Activated T-helper 2 cell treated with anti-CD3 and anti-CD28 coated beads, Interferon-gamma antibody, Interleukin-2, Interleukin-4, amounts not matched to agents 10 μg/mL and 5 μg/mL and 100 μg/mL, durations not matched to agents 14 hours and 24 hours and 36 hours (primary cell): ENCODE data around the gene EHD1. TPM values are rescaled to one million over a fixed set of nuclear protein-coding genes. Genes with fewer than 3 reads are reported as not detected.

Experiments used
- DNase-seq: peaks from one replicate; pipeline ENCODE4 v3.0.0; 2021; ENCODE audit warnings: low spot score
- H3K27ac Mint-ChIP-seq: one replicate; pipeline ENCODE4 v1.8.0; 2021; ENCODE audit warnings: mixed read lengths
- H3K27me3 Mint-ChIP-seq: one replicate; pipeline ENCODE4 v1.8.0; 2021; ENCODE audit warnings: low read depth, mixed read lengths
- H3K36me3 Mint-ChIP-seq: one replicate; pipeline ENCODE4 v1.8.0; 2021; ENCODE audit warnings: low read depth, mixed read lengths
- H3K4me1 Mint-ChIP-seq: one replicate; pipeline ENCODE4 v1.8.0; 2021; ENCODE audit warnings: low read depth, mixed read lengths
- H3K4me3 Mint-ChIP-seq: one replicate; pipeline ENCODE4 v1.8.0; 2021; ENCODE audit warnings: low read depth, mild to moderate bottlenecking, moderate library complexity, mixed read lengths
- H3K9me3 Mint-ChIP-seq: one replicate; pipeline ENCODE4 v1.8.0; 2021; ENCODE audit warnings: mixed read lengths
- intact Hi-C: fragments of 100-400 bp; cut with micrococcal nuclease; formaldehyde crosslinking; loops from one replicate; pipeline ENCODE4 v1.15.1; 2023
- total RNA-seq: library from RNA; stranded (reverse); gene quantifications from 2 replicates; pipeline ENCODE4 v1.2.3, GENCODE V29; 2022

EHD1 gene
- total RNA-seq, 1 donor from 2014 or later: 107 TPM

DNA sequence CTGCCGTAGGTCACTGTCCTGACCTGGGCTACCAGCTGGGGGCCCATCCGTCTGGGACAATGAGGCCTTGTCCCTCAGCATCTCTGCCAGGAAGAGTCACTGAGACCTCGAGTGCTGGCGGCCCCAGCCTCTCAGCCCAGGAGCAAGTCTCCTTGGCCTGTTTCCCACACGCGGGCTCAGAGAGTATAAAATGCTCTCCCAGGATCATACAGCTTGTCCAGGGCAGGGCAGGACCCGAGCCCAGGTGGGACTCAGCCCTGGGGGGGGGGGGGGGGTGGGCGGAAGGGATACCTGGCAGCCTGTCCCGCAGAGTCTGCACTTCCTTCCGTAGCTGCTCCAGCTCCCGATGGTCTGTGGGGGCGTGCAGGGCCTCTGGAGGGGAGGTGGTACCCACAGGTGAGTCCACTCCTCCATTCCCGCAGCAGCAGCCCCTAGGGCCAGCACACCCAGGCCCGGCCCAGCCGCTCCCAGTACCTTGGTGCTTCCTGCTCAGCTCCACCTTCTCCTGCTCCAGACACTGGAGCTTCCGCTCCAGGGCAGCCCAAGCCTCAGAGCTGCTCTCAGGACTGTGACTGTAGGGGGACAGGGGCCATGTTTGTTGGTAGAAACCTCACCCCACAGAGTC lies 41.9 kb downstream of the EHD1 start:
- DNase-seq: no peak
- Mint-ChIP-seq H3K36me3 (no peaks in the 10 kb centered on the region), H3K27me3 (no peaks in the 10 kb centered on the region)

DNA sequence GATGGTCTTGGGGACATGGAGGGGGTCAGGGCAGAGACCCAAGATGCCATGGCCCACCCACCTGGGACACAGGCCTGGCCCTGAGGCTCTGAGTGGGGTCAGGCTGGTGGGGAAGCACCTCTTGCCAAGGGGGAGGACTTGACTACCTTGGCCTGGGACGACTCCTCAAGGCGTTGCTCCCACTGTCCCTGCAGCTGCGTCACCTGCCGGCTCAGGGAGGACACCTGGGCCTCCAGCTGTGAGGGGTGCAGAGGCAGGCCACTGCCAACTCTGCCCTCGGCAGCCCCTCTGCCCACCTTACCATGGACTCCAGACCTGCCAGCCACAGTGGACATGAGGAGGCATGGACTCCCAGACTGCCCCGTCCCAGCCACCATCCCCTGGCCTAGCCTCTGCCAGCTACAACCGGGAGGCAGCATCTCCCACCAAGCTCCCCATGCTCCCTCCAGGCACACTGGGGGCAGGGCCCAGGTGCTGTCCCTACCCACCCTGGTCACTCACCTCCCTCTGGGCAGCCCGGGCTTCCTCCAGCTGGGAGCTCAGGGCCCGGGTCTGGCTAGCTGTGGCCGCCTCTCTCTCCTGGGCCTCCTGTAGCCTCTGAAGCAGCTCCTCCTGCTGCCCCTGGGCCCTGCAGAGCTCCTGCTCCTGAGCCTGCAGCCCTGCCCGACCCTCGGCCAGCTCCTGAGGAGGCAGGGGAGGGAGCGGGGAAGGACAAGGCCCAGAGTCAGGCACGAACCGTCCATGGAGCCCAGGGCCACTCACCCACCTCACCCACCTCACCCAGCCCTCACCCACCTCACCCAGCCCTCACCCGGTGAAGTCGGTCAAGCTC lies 42.6 kb downstream of the EHD1 start:
- H3K4me3 Mint-ChIP-seq: no peak overlapping the region
- H3K4me1 Mint-ChIP-seq: no peaks in the 10 kb centered on the region
- no peaks in the 10 kb centered on the region for H3K27me3 Mint-ChIP-seq
- intact Hi-C loops: no loop called here
- H3K36me3 Mint-ChIP-seq: no peaks in the 10 kb centered on the region
- no peaks in the 10 kb centered on the region for H3K9me3 Mint-ChIP-seq
- no peak overlapping the region for H3K27ac Mint-ChIP-seq
- DNase-seq: no peak

More for the DNA sequence above, 41.9 kb downstream of the EHD1 start:
- Mint-ChIP-seq H3K4me1 (no peaks in the 10 kb centered on the region), H3K9me3 (no peaks in the 10 kb centered on the region), H3K4me3 (no peak overlapping the region), H3K27ac (no peak overlapping the region)
- intact Hi-C loops: no loop called here

GRCh38 chr11:64834723-64835615 lies 43.5 kb downstream of the EHD1 start:
- Mint-ChIP-seq H3K27ac (no peak overlapping the region), H3K36me3 (no peaks in the 10 kb centered on the region), H3K4me1 (no peaks in the 10 kb centered on the region), H3K4me3 (no peak overlapping the region), H3K27me3 (no peaks in the 10 kb centered on the region), H3K9me3 (no peaks in the 10 kb centered on the region)
- no peak for DNase-seq
- intact Hi-C loops: no loop called here

DNA sequence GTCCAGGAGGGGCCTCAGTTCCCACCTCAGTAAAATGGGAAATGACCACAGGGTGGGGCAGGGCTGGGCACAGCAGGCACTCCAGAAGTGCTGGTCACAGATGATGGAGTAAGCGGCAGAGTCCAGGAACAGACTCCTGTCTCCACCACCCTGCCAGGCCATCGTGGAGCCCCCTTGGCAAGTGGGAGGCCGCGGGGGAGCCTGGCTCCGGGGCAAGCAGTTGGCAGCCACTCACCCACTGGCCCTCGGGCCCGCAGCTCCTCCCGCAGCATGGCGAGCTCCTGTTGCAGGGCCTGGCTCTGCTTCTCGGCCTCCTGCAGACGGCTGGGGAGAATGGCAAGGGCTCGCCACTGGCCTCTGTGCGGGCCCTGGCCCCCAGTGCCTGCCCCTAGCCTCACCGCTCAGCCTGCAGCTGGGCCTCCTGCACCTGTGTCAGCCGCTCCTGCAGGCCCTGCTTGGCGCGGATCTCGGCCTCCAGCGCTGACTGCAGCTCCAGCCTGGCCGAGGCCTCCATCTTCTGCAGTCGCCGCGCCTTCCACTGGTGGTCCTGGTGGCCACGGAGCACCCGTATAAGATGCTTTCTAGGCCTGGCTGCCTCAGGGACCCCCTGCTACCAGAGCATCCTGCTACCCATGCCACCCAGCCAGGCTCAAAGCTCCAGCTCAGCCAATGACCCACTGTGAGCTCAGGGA lies 44.2 kb downstream of the EHD1 start:
- Mint-ChIP-seq H3K36me3 (no peaks in the 10 kb centered on the region), H3K27me3 (no peaks in the 10 kb centered on the region), H3K4me1 (no peaks in the 10 kb centered on the region), H3K27ac (no peak overlapping the region), H3K9me3 (no peaks in the 10 kb centered on the region), H3K4me3 (no peak overlapping the region)
- intact Hi-C loops: no loop called here
- DNase-seq: no peak

GRCh38 chr11:64833509-64833908 lies 44.9 kb downstream of the EHD1 start:
- Mint-ChIP-seq H3K4me1 (no peaks in the 10 kb centered on the region), H3K36me3 (no peaks in the 10 kb centered on the region), H3K9me3 (no peaks in the 10 kb centered on the region), H3K4me3 (no peak overlapping the region), H3K27me3 (no peaks in the 10 kb centered on the region), H3K27ac (no peak overlapping the region)
- no peak for DNase-seq
- intact Hi-C loops: no loop called here

- H3K36me3 Mint-ChIP-seq: no peaks in the 10 kb centered on the region
- no peaks in the 10 kb centered on the region for H3K4me1 Mint-ChIP-seq
- no peak for DNase-seq
- no peak overlapping the region for H3K27ac Mint-ChIP-seq
- no peaks in the 10 kb centered on the region for H3K9me3 Mint-ChIP-seq
- intact Hi-C loops: no loop called here
- no peaks in the 10 kb centered on the region for H3K27me3 Mint-ChIP-seq
- H3K4me3 Mint-ChIP-seq: no peak overlapping the region
Observed at GRCh38 chr11:64833198-64833502, 45.3 kb downstream of the EHD1 start.

GRCh38 chr11:64832467-64833197 lies 45.8 kb downstream of the EHD1 start:
- Mint-ChIP-seq H3K4me1 (no peaks in the 10 kb centered on the region), H3K4me3 (no peak overlapping the region), H3K27ac (no peak overlapping the region), H3K36me3 (no peaks in the 10 kb centered on the region), H3K9me3 (no peaks in the 10 kb centered on the region), H3K27me3 (no peaks in the 10 kb centered on the region)
- intact Hi-C loops: no loop called here
- no peak for DNase-seq

- Mint-ChIP-seq H3K4me1 (no peaks in the 10 kb centered on the region), H3K4me3 (no peak overlapping the region), H3K27me3 (no peaks in the 10 kb centered on the region), H3K9me3 (no peaks in the 10 kb centered on the region), H3K27ac (no peak overlapping the region), H3K36me3 (no peaks in the 10 kb centered on the region)
- DNase-seq: no peak
- intact Hi-C loops: no loop called here
Observed at GRCh38 chr11:64831411-64831891, 47.0 kb downstream of the EHD1 start.

DNA sequence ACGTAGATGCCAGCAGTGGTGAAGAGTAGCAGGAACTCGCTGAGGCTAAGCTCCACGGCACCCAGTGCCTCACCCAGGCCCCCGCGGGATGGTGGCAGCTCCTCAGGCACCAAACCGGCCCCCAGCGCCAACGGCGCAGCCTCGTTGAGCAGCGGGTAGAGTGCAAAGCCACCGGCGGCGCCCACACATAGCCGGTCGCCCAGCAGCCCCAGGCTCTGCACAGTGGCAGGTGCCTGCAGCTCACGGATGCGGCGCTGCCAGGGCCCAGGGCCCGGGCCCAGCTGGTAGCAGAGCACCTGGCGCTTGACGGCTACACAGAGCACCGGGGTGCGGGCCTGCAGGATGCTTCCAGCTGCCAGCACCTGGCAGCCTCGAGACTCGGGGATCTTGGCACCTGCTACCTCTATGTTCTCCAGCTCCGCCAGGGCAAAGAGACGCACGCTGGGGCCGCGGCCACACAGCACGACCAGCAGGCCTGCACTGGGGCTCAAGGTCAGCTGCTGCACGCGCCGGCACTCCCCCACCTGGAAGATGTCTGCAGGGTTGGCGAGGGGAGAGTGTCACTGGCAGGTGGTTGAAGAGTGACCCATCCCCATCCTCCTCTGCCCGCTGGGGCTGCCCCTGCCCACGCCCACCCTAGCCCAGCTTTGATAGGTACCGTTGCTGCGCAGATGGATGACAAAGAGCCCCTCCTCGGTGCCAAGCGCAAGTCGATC lies 48.7 kb downstream of the EHD1 start:
- Mint-ChIP-seq H3K4me3 (no peak overlapping the region), H3K27ac (no peak overlapping the region), H3K36me3 (no peaks in the 10 kb centered on the region), H3K9me3 (no peaks in the 10 kb centered on the region), H3K27me3 (no peaks in the 10 kb centered on the region), H3K4me1 (no peaks in the 10 kb centered on the region)
- no peak for DNase-seq
- intact Hi-C loops: no loop called here

GRCh38 chr11:64827451-64827839 lies 51.0 kb downstream of the EHD1 start:
- no peak overlapping the region for H3K27ac Mint-ChIP-seq
- no peaks in the 10 kb centered on the region for H3K9me3 Mint-ChIP-seq
- no peaks in the 10 kb centered on the region for H3K4me1 Mint-ChIP-seq
- no peak overlapping the region for H3K4me3 Mint-ChIP-seq
- peaks cover 3% of the 10 kb centered on the region for H3K27me3 Mint-ChIP-seq
- no peak for DNase-seq
- H3K36me3 Mint-ChIP-seq: no peaks in the 10 kb centered on the region
- intact Hi-C loops: no loop called here

DNA sequence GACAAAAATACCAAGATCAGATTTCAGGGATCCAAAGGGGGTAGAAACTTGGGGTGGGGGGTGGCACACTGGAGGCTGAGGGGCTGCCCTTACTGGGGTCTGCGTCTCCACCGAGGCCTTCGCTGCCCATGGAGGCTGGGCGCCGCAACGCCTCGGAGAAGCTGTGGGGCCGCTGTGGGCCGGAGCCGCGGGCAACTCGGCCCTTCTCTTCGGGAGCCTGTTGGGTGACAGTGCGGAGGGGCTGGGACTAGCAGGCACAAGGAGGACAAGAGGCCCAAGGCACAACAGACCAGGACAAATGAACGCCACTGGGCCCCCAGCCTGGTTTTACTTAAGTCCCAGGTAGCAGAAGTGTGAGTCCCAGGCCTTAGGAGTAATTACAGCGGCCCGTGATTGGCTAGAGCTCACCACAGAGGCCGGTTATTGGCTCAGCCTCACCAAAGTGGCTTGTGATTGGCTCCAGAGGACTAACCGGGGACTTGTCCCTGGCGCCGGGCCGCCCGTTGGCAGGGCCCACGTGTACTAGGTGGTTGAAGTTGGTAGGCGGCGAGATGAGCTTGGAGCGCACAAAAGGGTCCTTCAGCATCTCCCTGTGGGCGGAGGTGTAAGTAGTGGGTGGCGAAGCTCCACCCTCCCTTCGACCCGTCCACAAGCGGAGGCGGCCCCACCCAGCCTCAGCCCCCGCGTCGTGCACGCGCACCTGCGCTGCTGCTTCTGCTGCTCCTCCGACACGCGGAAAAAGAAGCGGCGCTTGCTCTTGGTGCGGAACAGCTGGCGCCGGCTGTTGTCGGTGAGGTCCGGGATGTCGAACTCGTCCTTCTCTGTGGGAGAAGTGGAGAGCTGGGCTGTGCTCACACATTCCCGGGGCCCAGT lies 51.6 kb downstream of the EHD1 start:
- no peak for DNase-seq
- Mint-ChIP-seq H3K27me3 (peaks cover 3% of the 10 kb centered on the region), H3K27ac (no peak overlapping the region), H3K36me3 (no peaks in the 10 kb centered on the region), H3K9me3 (no peaks in the 10 kb centered on the region), H3K4me3 (no peak overlapping the region), H3K4me1 (no peaks in the 10 kb centered on the region)
- intact Hi-C loops: no loop called here
